SU-DHL-6 (cell line): Measurements from ENCODE around the gene ALPK1.

Experiments used
- H2AFZ ChIP-seq: fragments of 200-600 bp; sonication (generic); 2 replicates; pipeline ENCODE4 v1.6.1; 2014; ENCODE audit warnings: low read depth, mild to moderate bottlenecking, moderate library complexity, mixed read lengths, antibody characterized with exemption, low read length; ENCODE audit not compliant: severe bottlenecking
- H3F3A ChIP-seq: fragments of 200-600 bp; shearing (Covaris generic); 2 replicates; pipeline ENCODE4 v1.6.0; 2016; ENCODE audit warnings: antibody characterized with exemption, mild to moderate bottlenecking; ENCODE audit not compliant: insufficient read depth
- H3K27ac ChIP-seq: fragments of 200-600 bp; sonication (generic); 2 replicates; pipeline ENCODE4 v1.5.1; 2016; ENCODE audit warnings: low read depth, mild to moderate bottlenecking, low read length, moderate library complexity, mixed read lengths
- H3K27me3 ChIP-seq: fragments of 200-600 bp; sonication (generic), shearing (Covaris generic); 2 replicates; pipeline ENCODE4 v1.6.0; 2014; ENCODE audit warnings: mild to moderate bottlenecking, low read length
- H3K36me3 ChIP-seq: fragments of 200-600 bp; sonication (generic); 2 replicates; pipeline ENCODE4 v1.6.1; 2014; ENCODE audit warnings: mild to moderate bottlenecking, low read length, mixed read lengths
- H3K4me2 ChIP-seq: fragments of 300-600, 200-600 bp; shearing (Covaris generic), sonication (generic); 2 replicates; pipeline ENCODE4 v1.6.0; 2014; ENCODE audit warnings: low read length, low read depth, mild to moderate bottlenecking; ENCODE audit not compliant: poor library complexity, severe bottlenecking
- H3K4me3 ChIP-seq: fragments of 200-600 bp; sonication (generic); 2 replicates; pipeline ENCODE4 v1.5.1; 2014; ENCODE audit warnings: antibody characterized with exemption, low read length, mild to moderate bottlenecking, mixed read lengths; ENCODE audit not compliant: insufficient read depth, poor library complexity, severe bottlenecking
- H3K79me2 ChIP-seq: fragments of 200-600 bp; sonication (generic); 2 replicates; pipeline ENCODE4 v1.6.1; 2014; ENCODE audit warnings: mild to moderate bottlenecking, low read length, moderate library complexity; ENCODE audit not compliant: insufficient read depth
- H3K9ac ChIP-seq: fragments of 200-600 bp; sonication (generic); 2 replicates; pipeline ENCODE4 v1.7.0; 2014; ENCODE audit warnings: mild to moderate bottlenecking, low read length
- H3K9me2 ChIP-seq: fragments of 200-600 bp; sonication (generic); replicated peaks from 2 replicates; pipeline ENCODE4 v1.6.1; 2014; ENCODE audit warnings: low read length; ENCODE audit not compliant: insufficient read depth
- H3K9me3 ChIP-seq: fragments of 200-600 bp; sonication (generic); 2 replicates; pipeline ENCODE4 v1.6.1; 2014; ENCODE audit warnings: low read length, mixed read lengths; ENCODE audit not compliant: insufficient read depth
- H4K20me1 ChIP-seq: fragments of 200-600 bp; sonication (generic); 2 replicates; pipeline ENCODE4 v1.6.1; 2014; ENCODE audit warnings: low read depth, mild to moderate bottlenecking, antibody characterized with exemption, low read length, moderate library complexity, mixed read lengths
- EZH2phosphoT487 ChIP-seq: fragments of 200-600 bp; sonication (generic), shearing (Covaris generic); conservative IDR thresholded peaks from 2 replicates; pipeline ENCODE4 v1.6.1; 2018; ENCODE audit warnings: mild to moderate bottlenecking, antibody characterized with exemption, low read length, moderate library complexity, mixed read lengths
- TF ChIP-seq, protein P1 (sequence below): fragments of 200-600 bp; sonication (generic); IDR thresholded peaks from one replicate; pipeline ENCODE4 v1.5.1; 2017; ENCODE audit warnings: antibody characterized with exemption, mild to moderate bottlenecking, low read length, moderate library complexity; ENCODE audit not compliant: insufficient read depth, poor library complexity, severe bottlenecking

The ALPK1 gene

DNA sequence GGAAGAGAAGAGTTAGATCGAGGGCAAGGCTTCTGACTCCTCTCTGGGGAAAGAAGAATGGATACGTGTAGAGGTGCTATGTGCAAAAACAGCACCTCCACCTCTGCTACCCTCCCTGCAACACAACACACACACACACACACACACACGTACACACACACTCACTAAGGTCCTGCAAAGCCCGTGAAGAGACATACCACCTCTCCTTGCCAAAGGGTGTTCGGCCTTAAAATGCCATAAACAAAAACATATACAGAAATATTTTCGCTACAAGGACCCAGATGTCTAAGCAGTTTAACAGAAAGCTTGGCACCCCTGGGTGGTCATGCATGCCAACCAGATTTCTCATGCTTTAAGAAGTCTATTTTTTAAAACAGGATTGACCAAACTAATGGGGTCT is 13.0 kb upstream of the ALPK1 start:
- Histone ChIP-seq H3K9me3 (peaks cover 8% of the 10 kb centered on the region; the same call in 1 of the 2 replicates), H3K4me3 (peak overlapping the region; percentile 80), H3K9me2 (no peaks in the 10 kb centered on the region), H2AFZ (no peak overlapping the region), H3F3A (peaks cover 32% of the 10 kb centered on the region), H3K4me2 (peak overlapping the region; percentile 89), H3K9ac (peak overlapping the region; percentile 91), H3K27me3 (no peaks in the 10 kb centered on the region), H3K27ac (peak overlapping the region; percentile 100), H4K20me1 (0 out of 2 replicates have a peak, but pooled peaks cover 2% of the 10 kb centered on the region), H3K79me2 (peaks cover 64% of the 10 kb centered on the region), H3K36me3 (0 out of 2 replicates have a peak, but pooled peaks cover 2% of the 10 kb centered on the region)
- TF ChIP-seq EZH2phosphoT487: no peak
- TF ChIP-seq, protein P1, sequence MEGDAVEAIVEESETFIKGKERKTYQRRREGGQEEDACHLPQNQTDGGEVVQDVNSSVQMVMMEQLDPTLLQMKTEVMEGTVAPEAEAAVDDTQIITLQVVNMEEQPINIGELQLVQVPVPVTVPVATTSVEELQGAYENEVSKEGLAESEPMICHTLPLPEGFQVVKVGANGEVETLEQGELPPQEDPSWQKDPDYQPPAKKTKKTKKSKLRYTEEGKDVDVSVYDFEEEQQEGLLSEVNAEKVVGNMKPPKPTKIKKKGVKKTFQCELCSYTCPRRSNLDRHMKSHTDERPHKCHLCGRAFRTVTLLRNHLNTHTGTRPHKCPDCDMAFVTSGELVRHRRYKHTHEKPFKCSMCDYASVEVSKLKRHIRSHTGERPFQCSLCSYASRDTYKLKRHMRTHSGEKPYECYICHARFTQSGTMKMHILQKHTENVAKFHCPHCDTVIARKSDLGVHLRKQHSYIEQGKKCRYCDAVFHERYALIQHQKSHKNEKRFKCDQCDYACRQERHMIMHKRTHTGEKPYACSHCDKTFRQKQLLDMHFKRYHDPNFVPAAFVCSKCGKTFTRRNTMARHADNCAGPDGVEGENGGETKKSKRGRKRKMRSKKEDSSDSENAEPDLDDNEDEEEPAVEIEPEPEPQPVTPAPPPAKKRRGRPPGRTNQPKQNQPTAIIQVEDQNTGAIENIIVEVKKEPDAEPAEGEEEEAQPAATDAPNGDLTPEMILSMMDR: no peak

DNA sequence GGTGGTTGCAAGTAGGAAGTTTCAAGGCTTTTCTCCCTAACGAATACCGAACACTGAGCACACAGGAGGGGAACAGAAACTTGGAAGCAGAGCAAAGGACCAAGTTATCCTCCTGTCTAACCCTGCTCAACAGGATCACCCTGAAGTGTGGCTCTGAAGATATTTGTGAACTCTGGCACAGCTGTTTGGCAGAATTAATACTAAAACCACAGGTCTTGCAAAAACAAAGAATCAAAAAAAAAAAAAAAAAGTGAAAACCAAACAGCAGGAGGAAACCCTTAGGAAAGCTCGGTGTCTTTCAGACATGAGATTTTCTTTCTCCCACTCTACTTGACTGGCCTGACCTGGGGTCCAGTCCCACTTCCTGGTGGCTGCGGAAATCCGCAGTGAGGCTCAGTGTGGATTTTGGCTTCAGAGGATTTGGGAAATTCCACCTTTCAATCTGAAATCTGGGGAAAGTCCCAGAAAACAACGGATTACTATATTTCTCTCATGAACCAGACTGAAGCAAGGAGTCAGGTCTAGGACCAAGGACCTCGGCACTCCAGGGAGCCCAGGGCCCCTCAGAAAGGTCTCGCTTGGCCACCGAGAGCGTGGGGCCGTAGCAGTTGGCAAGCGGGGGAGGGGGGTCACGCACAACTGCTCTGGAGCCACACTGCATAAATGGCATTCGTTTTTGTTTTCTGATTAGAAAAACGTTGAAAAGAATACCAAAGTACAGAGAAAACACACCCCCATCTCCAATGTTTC is 12.3 kb upstream of the ALPK1 start:
- Histone ChIP-seq H2AFZ (no peak overlapping the region), H3K4me3 (peak overlapping the region; percentile 80), H3K9me2 (no peaks in the 10 kb centered on the region), H3K9me3 (peaks cover 8% of the 10 kb centered on the region; the same call in 1 of the 2 replicates), H3K27me3 (no peaks in the 10 kb centered on the region), H3K9ac (peak overlapping the region; percentile 91), H3F3A (peaks cover 34% of the 10 kb centered on the region), H3K79me2 (peaks cover 57% of the 10 kb centered on the region), H4K20me1 (no peaks in the 10 kb centered on the region), H3K36me3 (0 out of 2 replicates have a peak, but pooled peaks cover 2% of the 10 kb centered on the region), H3K4me2 (peak overlapping the region; percentile 89), H3K27ac (peak overlapping the region; percentile 100)
- TF ChIP-seq, protein P1: no peak
- TF ChIP-seq EZH2phosphoT487: no peak

DNA sequence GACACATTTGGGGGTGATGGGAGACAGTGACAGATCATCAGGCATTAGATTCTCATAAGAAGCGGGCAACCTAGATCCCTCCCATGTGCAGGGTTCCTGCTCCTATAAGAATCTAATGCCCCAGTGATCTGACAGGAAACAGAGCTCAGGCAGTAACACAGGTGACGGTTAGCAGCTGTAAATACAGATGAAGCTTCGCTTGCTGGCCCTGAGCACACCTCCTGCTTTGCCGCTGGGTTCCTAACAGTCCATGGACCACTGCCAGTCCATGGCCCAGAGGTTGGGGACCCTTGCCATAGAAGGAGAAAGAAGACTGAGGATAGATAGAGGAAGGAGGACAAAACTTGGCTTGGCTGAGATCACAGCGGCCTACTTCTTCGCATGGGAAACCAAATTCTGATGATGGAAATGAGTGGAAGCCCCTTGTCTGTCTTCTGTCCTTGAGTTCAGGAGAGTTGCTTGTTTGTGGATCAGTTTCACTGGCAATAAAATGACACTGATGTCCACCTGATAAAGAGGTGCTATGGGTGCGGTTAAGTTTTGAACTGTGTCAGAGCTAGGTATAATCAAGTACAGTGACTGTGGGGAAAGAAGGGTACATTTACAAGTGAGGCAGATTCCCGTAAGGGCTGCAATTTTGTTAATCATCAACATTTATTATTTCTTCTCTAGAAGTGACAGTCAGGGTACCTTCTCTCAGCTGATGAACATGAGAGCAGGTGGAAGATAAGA is 9.7 kb upstream of the ALPK1 start:
- TF ChIP-seq, protein P1: no peak
- no peak for TF ChIP-seq EZH2phosphoT487
- 0 out of 2 replicates have a peak, but pooled peaks cover 1% of the 10 kb centered on the region for H3K36me3 ChIP-seq
- H3K4me2 ChIP-seq: peak overlapping the region; percentile 98
- H4K20me1 ChIP-seq: no peaks in the 10 kb centered on the region
- peak overlapping the region; percentile 19 for H2AFZ ChIP-seq
- peak overlapping the region; percentile 63 for H3K9ac ChIP-seq
- peak overlapping the region; percentile 100 for H3K27ac ChIP-seq
- H3K9me2 ChIP-seq: no peaks in the 10 kb centered on the region
- peaks cover 37% of the 10 kb centered on the region for H3F3A ChIP-seq
- no peaks in the 10 kb centered on the region for H3K27me3 ChIP-seq
- peaks cover 8% of the 10 kb centered on the region; the same call in 1 of the 2 replicates for H3K9me3 ChIP-seq
- H3K79me2 ChIP-seq: peaks cover 33% of the 10 kb centered on the region
- peak overlapping the region; percentile 54 for H3K4me3 ChIP-seq
